ENCODE measurements around the gene PKIB. TPM values are rescaled to one million over a fixed set of nuclear protein-coding genes. Genes with fewer than 3 reads are reported as not detected.

PKIB gene
- total RNA-seq, 1 donor from 2014 or later, result 74.6 TPM

DNA sequence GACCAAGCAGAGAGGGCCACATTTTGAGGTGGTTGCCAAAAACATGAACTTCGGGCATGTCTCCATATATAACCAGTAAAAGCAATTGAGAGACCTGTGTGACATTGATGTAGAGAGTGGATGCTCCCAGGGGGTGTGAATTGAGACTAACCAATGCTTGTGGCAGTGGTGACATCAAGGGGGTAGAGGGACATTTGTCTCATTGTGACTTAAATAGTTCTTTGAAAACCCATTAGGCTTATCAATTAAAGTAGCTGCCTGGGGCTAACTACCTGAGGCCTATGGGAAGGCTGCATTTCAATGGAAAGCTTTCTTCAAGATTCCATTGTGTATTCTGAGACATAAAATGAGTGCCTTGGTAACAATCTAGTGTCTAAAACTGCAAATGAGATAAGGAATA, 87.3 kb downstream of the PKIB start:
- Histone ChIP-seq H2AFZ (ENCODE audit: low read depth, low read length) (no peak overlapping the region), H3K36me3 (ENCODE audit: insufficient read depth, low read length) (no peaks in the 10 kb centered on the region), H3K9me3 (ENCODE audit: insufficient read depth, low read depth, low read length) (no peaks in the 10 kb centered on the region), H3K4me3 (ENCODE audit: insufficient read depth, low read depth, low read length) (no peak overlapping the region), H3K79me2 (ENCODE audit: insufficient read depth, low read length) (no peaks in the 10 kb centered on the region), H3K27me3 (ENCODE audit: insufficient read depth, low read length) (no peaks in the 10 kb centered on the region), H3K4me1 (ENCODE audit: insufficient read depth, low read length) (peaks cover 20% of the 10 kb centered on the region), H4K20me1 (ENCODE audit: insufficient read depth, low read length) (no peaks in the 10 kb centered on the region), H3K27ac (ENCODE audit: low read depth, low read length) (peak overlapping the region; percentile 94), H3K9ac (ENCODE audit: low read length) (no peak overlapping the region), H3K4me2 (ENCODE audit: low read length) (peak overlapping the region; percentile 70)
- Mint-ChIP-seq H3K9me3 (ENCODE audit: unreplicated experiment) (no peaks in the 10 kb centered on the region), H3K4me3 (ENCODE audit: unreplicated experiment) (no peak overlapping the region), H3K27ac (ENCODE audit: unreplicated experiment) (peak overlapping the region; percentile 97), H3K4me1 (ENCODE audit: low read depth, unreplicated experiment) (peaks cover 35% of the 10 kb centered on the region), H3K27me3 (ENCODE audit: low read depth, unreplicated experiment) (no peaks in the 10 kb centered on the region), H3K36me3 (ENCODE audit: low read depth, unreplicated experiment) (peaks cover 14% of the 10 kb centered on the region)
- TF ChIP-seq, protein P1, sequence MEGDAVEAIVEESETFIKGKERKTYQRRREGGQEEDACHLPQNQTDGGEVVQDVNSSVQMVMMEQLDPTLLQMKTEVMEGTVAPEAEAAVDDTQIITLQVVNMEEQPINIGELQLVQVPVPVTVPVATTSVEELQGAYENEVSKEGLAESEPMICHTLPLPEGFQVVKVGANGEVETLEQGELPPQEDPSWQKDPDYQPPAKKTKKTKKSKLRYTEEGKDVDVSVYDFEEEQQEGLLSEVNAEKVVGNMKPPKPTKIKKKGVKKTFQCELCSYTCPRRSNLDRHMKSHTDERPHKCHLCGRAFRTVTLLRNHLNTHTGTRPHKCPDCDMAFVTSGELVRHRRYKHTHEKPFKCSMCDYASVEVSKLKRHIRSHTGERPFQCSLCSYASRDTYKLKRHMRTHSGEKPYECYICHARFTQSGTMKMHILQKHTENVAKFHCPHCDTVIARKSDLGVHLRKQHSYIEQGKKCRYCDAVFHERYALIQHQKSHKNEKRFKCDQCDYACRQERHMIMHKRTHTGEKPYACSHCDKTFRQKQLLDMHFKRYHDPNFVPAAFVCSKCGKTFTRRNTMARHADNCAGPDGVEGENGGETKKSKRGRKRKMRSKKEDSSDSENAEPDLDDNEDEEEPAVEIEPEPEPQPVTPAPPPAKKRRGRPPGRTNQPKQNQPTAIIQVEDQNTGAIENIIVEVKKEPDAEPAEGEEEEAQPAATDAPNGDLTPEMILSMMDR (IDR thresholded peaks at IDR 0.05; ENCODE audit: insufficient read depth, low read depth, low read length), result no peak
- no peak for TF ChIP-seq EZH2 (IDR thresholded peaks at IDR 0.05; ENCODE audit: insufficient read depth, low read length)
- DNase-seq (ENCODE audit: low read depth) (no peak), FAIRE-seq (no peak)

DNA sequence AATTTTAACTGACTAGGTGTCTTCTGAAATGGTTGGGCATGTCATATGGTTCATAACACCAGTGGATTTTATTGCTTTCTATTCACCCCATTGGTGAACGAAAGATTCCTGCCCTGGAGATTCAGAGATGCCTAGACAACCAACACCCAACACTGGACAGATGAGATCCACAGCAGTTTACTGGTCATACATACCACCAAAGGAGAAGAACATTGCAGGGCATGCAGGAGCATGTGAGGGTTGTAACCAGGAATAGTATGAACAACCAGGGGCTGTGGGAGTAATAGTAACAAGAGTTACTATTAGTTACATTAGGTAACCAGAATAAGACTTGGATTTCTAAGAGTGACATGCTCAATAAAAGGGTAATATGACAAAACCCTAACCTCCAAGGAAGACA, 91.5 kb downstream of the PKIB start:
- H3K9me3 Mint-ChIP-seq (ENCODE audit: unreplicated experiment), result no peaks in the 10 kb centered on the region
- Histone ChIP-seq H2AFZ (ENCODE audit: low read depth, low read length) (no peak overlapping the region), H3K27ac (ENCODE audit: low read depth, low read length) (no peak overlapping the region), H3K9me3 (ENCODE audit: insufficient read depth, low read depth, low read length) (no peaks in the 10 kb centered on the region), H3K9ac (ENCODE audit: low read length) (no peak overlapping the region), H3K27me3 (ENCODE audit: insufficient read depth, low read length) (no peaks in the 10 kb centered on the region), H3K4me3 (ENCODE audit: insufficient read depth, low read depth, low read length) (no peak overlapping the region), H3K79me2 (ENCODE audit: insufficient read depth, low read length) (no peaks in the 10 kb centered on the region), H3K36me3 (ENCODE audit: insufficient read depth, low read length) (no peaks in the 10 kb centered on the region), H4K20me1 (ENCODE audit: insufficient read depth, low read length) (no peaks in the 10 kb centered on the region), H3K4me1 (ENCODE audit: insufficient read depth, low read length) (peaks cover 7% of the 10 kb centered on the region), H3K4me2 (ENCODE audit: low read length) (no peak overlapping the region)
- H3K27me3 Mint-ChIP-seq (ENCODE audit: low read depth, unreplicated experiment), result no peaks in the 10 kb centered on the region
- no peak for DNase-seq (ENCODE audit: low read depth)
- peaks cover 16% of the 10 kb centered on the region for H3K36me3 Mint-ChIP-seq (ENCODE audit: low read depth, unreplicated experiment)
- no peak for FAIRE-seq
- H3K4me3 Mint-ChIP-seq (ENCODE audit: unreplicated experiment), result no peak overlapping the region
- TF ChIP-seq EZH2 (IDR thresholded peaks at IDR 0.05; ENCODE audit: insufficient read depth, low read length), result no peak
- TF ChIP-seq, protein P1 (IDR thresholded peaks at IDR 0.05; ENCODE audit: insufficient read depth, low read depth, low read length), result no peak
- H3K4me1 Mint-ChIP-seq (ENCODE audit: low read depth, unreplicated experiment), result peaks cover 8% of the 10 kb centered on the region
- no peak overlapping the region for H3K27ac Mint-ChIP-seq (ENCODE audit: unreplicated experiment)

DNA sequence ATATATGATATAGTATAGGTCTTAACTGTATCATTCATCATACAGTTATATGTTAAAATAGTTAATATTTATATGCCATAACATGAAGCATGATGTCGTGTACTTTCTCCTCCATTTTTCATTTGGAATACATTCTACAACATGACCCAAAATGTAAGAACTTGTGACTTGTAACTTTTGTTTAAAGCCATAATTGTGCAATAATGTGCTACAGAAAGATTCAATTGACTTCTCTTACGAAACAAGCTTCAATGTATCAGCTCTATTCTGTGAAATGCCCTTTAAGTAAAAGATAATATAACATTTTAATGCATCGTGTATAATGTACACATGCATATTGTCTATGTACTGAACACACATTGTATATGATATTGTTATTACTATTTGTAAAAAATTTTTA, 92.6 kb downstream of the PKIB start:
- Histone ChIP-seq H3K27me3 (ENCODE audit: insufficient read depth, low read length) (no peaks in the 10 kb centered on the region), H3K79me2 (ENCODE audit: insufficient read depth, low read length) (no peaks in the 10 kb centered on the region), H3K4me1 (ENCODE audit: insufficient read depth, low read length) (no peaks in the 10 kb centered on the region), H4K20me1 (ENCODE audit: insufficient read depth, low read length) (no peaks in the 10 kb centered on the region), H3K9ac (ENCODE audit: low read length) (no peak overlapping the region), H3K4me2 (ENCODE audit: low read length) (no peak overlapping the region), H3K36me3 (ENCODE audit: insufficient read depth, low read length) (no peaks in the 10 kb centered on the region), H3K4me3 (ENCODE audit: insufficient read depth, low read depth, low read length) (no peak overlapping the region), H2AFZ (ENCODE audit: low read depth, low read length) (no peak overlapping the region), H3K9me3 (ENCODE audit: insufficient read depth, low read depth, low read length) (no peaks in the 10 kb centered on the region), H3K27ac (ENCODE audit: low read depth, low read length) (no peak overlapping the region)
- no peak for TF ChIP-seq EZH2 (IDR thresholded peaks at IDR 0.05; ENCODE audit: insufficient read depth, low read length)
- TF ChIP-seq, protein P1 (IDR thresholded peaks at IDR 0.05; ENCODE audit: insufficient read depth, low read depth, low read length), result no peak
- no peak for FAIRE-seq
- H3K27ac Mint-ChIP-seq (ENCODE audit: unreplicated experiment), result no peak overlapping the region
- H3K27me3 Mint-ChIP-seq (ENCODE audit: low read depth, unreplicated experiment), result no peaks in the 10 kb centered on the region
- H3K4me3 Mint-ChIP-seq (ENCODE audit: unreplicated experiment), result no peak overlapping the region
- H3K36me3 Mint-ChIP-seq (ENCODE audit: low read depth, unreplicated experiment), result peaks cover 11% of the 10 kb centered on the region
- H3K4me1 Mint-ChIP-seq (ENCODE audit: low read depth, unreplicated experiment), result no peaks in the 10 kb centered on the region
- H3K9me3 Mint-ChIP-seq (ENCODE audit: unreplicated experiment), result no peaks in the 10 kb centered on the region
- DNase-seq (ENCODE audit: low read depth), result no peak

All from astrocyte (in vitro differentiated cells and primary cell).